HL-60 (cell line): ENCODE measurements around the gene MFAP3.

Source experiments
- DNase-seq, 2 experiments: peaks; one replicate each; pipeline ENCODE4 v3.0.0-alpha.2; 2010 to 2020; ENCODE audit warnings: low read depth in 1 of 2, low spot score in 1 of 2
- H3K27ac ChIP-seq: fragments of 250-450 bp; sonication (Bioruptor Pico); replicated peaks from 2 replicates; pipeline ENCODE4 v1.5.1; 2020; ENCODE audit warnings: mild to moderate bottlenecking, moderate library complexity
- H3K27me3 ChIP-seq: fragments of 250-450 bp; sonication (Bioruptor Pico); 2 replicates; pipeline ENCODE4 v1.5.1; 2021; ENCODE audit warnings: mild to moderate bottlenecking, moderate library complexity; ENCODE audit not compliant: insufficient read depth, poor library complexity, severe bottlenecking
- H3K4me3 ChIP-seq: replicated peaks from 2 replicates; pipeline ENCODE4 v1.5.1; 2011; ENCODE audit warnings: mild to moderate bottlenecking, control low read depth, low read length; ENCODE audit not compliant: insufficient read depth
- GABPA ChIP-seq: IDR thresholded peaks from 2 replicates; pipeline ENCODE4 v1.6.1; 2012; ENCODE audit warnings: low read depth
- POLR2AphosphoS5 ChIP-seq: IDR thresholded peaks from 2 replicates; pipeline ENCODE4 v1.6.1; 2012; ENCODE audit warnings: low read depth
- REST ChIP-seq: IDR thresholded peaks from 2 replicates; pipeline ENCODE4 v1.6.1; 2012; ENCODE audit warnings: low read depth; ENCODE audit not compliant: insufficient replicate concordance
- SPI1 ChIP-seq: IDR thresholded peaks from 2 replicates; pipeline ENCODE4 v1.6.1; 2012; ENCODE audit warnings: low read depth, mild to moderate bottlenecking, borderline replicate concordance
- TF ChIP-seq, protein P1 (sequence below): IDR thresholded peaks from one replicate; pipeline ENCODE4 v1.5.1; 2011; ENCODE audit warnings: low read length, control low read depth, inconsistent platforms; ENCODE audit not compliant: insufficient read depth

The MFAP3 gene

GRCh38 chr5:154047324-154047723 lies 8.6 kb downstream of the MFAP3 start:
- H3K27ac ChIP-seq = no peak overlapping the region
- no peaks in the 10 kb centered on the region for H3K27me3 ChIP-seq
- no peak overlapping the region for H3K4me3 ChIP-seq
- DNase-seq = no peak
- TF ChIP-seq SPI1 = no peak
- no peak for TF ChIP-seq REST
- no peak for TF ChIP-seq GABPA
- no peak for TF ChIP-seq POLR2AphosphoS5
- TF ChIP-seq, protein P1, sequence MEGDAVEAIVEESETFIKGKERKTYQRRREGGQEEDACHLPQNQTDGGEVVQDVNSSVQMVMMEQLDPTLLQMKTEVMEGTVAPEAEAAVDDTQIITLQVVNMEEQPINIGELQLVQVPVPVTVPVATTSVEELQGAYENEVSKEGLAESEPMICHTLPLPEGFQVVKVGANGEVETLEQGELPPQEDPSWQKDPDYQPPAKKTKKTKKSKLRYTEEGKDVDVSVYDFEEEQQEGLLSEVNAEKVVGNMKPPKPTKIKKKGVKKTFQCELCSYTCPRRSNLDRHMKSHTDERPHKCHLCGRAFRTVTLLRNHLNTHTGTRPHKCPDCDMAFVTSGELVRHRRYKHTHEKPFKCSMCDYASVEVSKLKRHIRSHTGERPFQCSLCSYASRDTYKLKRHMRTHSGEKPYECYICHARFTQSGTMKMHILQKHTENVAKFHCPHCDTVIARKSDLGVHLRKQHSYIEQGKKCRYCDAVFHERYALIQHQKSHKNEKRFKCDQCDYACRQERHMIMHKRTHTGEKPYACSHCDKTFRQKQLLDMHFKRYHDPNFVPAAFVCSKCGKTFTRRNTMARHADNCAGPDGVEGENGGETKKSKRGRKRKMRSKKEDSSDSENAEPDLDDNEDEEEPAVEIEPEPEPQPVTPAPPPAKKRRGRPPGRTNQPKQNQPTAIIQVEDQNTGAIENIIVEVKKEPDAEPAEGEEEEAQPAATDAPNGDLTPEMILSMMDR = no peak

- TF ChIP-seq POLR2AphosphoS5 (no peak), REST (no peak), SPI1 (no peak), GABPA (no peak)
- TF ChIP-seq, protein P1 = no peak
- no peak overlapping the region for H3K4me3 ChIP-seq
- DNase-seq = peak; percentile 15 to 42
These were observed 10.9 kb downstream of the MFAP3 start for GRCh38 chr5:154049636-154050035.

GRCh38 chr5:154053468-154053867 lies 14.7 kb downstream of the MFAP3 start:
- no peak for DNase-seq
- Histone ChIP-seq H3K27me3 (no peaks in the 10 kb centered on the region), H3K4me3 (no peak overlapping the region), H3K27ac (no peak overlapping the region)
- TF ChIP-seq SPI1 (no peak), GABPA (no peak), POLR2AphosphoS5 (no peak)

More at GRCh38 chr5:154049636-154050035, 10.9 kb downstream of the MFAP3 start:
- Histone ChIP-seq H3K27ac (no peak overlapping the region), H3K27me3 (no peaks in the 10 kb centered on the region)

DNA sequence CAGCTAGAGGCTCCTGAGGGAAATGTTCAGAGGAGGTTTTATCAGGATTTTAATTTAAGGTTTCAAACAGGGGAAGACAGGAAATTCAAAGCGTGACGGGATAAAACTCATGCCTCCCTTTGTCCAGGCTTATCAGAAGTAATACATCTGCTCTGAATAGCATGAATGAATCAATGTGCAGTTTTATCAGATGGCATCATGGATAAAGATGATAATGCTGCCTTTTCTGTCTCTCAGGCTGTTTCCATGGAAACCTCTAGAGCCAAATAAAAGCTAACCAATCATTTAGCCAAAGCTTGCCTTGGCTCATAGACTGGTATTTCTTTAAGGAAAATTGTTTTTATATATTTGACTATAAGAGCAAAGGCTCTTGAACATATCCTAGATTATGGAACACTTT lies 16.4 kb downstream of the MFAP3 start:
- no peak for DNase-seq
- no peak overlapping the region for H3K4me3 ChIP-seq
- no peak for TF ChIP-seq SPI1
- H3K27ac ChIP-seq = no peak overlapping the region
- no peaks in the 10 kb centered on the region for H3K27me3 ChIP-seq

GRCh38 chr5:154058055-154059038 lies 19.6 kb downstream of the MFAP3 start:
- Histone ChIP-seq H3K27ac (no peak overlapping the region), H3K4me3 (no peak overlapping the region), H3K27me3 (no peaks in the 10 kb centered on the region)
- TF ChIP-seq GABPA (no peak), SPI1 (peak; percentile 43; the same call in 1 of the 2 replicates)
- DNase-seq = no peak
